IPS-18c (cell line): ENCODE results near the gene WWC2.

Source experiments
- H3K4me3 ChIP-seq: 2 replicates; pipeline ENCODE4 v1.7.0; 2013; ENCODE audit warnings: low read depth, mild to moderate bottlenecking, low read length, moderate library complexity; ENCODE audit not compliant: insufficient read depth
- H3K9me3 ChIP-seq: one replicate; pipeline ENCODE4 v1.6.1; 2013; ENCODE audit warnings: mild to moderate bottlenecking, low read length, moderate library complexity; ENCODE audit not compliant: control insufficient read depth, insufficient read depth

WWC2 gene

GRCh38 chr4:183202523-183202922 is 103.5 kb downstream of the WWC2 start:
- no peaks in the 10 kb centered on the region for H3K9me3 ChIP-seq
- H3K4me3 ChIP-seq = no peak overlapping the region

GRCh38 chr4:183204793-183205192 is 105.7 kb downstream of the WWC2 start:
- H3K9me3 ChIP-seq = no peaks in the 10 kb centered on the region
- H3K4me3 ChIP-seq = no peak overlapping the region

GRCh38 chr4:183205193-183205592 is 106.1 kb downstream of the WWC2 start:
- Histone ChIP-seq H3K4me3 (no peak overlapping the region), H3K9me3 (no peaks in the 10 kb centered on the region)

GRCh38 chr4:183205709-183206108 is 106.7 kb downstream of the WWC2 start:
- Histone ChIP-seq H3K4me3 (no peak overlapping the region), H3K9me3 (no peaks in the 10 kb centered on the region)

GRCh38 chr4:183211533-183211932 is 112.5 kb downstream of the WWC2 start:
- H3K4me3 ChIP-seq = no peak overlapping the region
- H3K9me3 ChIP-seq = no peaks in the 10 kb centered on the region

- Histone ChIP-seq H3K9me3 (no peaks in the 10 kb centered on the region), H3K4me3 (no peak overlapping the region)
These were observed 114.9 kb downstream of the WWC2 start for GRCh38 chr4:183213996-183214395.

GRCh38 chr4:183214912-183215488 is 115.9 kb downstream of the WWC2 start:
- H3K4me3 ChIP-seq = no peak overlapping the region
- H3K9me3 ChIP-seq = no peaks in the 10 kb centered on the region

- Histone ChIP-seq H3K4me3 (no peak overlapping the region), H3K9me3 (no peaks in the 10 kb centered on the region)
These were observed 121.2 kb downstream of the WWC2 start for GRCh38 chr4:183220236-183220635.

- H3K4me3 ChIP-seq = no peak overlapping the region
- no peaks in the 10 kb centered on the region for H3K9me3 ChIP-seq
These were observed 124.0 kb downstream of the WWC2 start for GRCh38 chr4:183223053-183223452.

- Histone ChIP-seq H3K9me3 (no peaks in the 10 kb centered on the region), H3K4me3 (no peak overlapping the region)
These were observed 130.3 kb downstream of the WWC2 start for GRCh38 chr4:183229397-183229796.

GRCh38 chr4:183240581-183241321 is 141.7 kb downstream of the WWC2 start:
- no peaks in the 10 kb centered on the region for H3K9me3 ChIP-seq
- no peak overlapping the region for H3K4me3 ChIP-seq

GRCh38 chr4:183241322-183241640 is 142.2 kb downstream of the WWC2 start:
- Histone ChIP-seq H3K4me3 (no peak overlapping the region), H3K9me3 (no peaks in the 10 kb centered on the region)

GRCh38 chr4:183241721-183242151 is 142.7 kb downstream of the WWC2 start:
- no peaks in the 10 kb centered on the region for H3K9me3 ChIP-seq
- no peak overlapping the region for H3K4me3 ChIP-seq

- Histone ChIP-seq H3K4me3 (no peak overlapping the region), H3K9me3 (no peaks in the 10 kb centered on the region)
These were observed 143.2 kb downstream of the WWC2 start for GRCh38 chr4:183242291-183242690.

GRCh38 chr4:183244019-183244418 is 145.0 kb downstream of the WWC2 start:
- Histone ChIP-seq H3K9me3 (no peaks in the 10 kb centered on the region), H3K4me3 (no peak overlapping the region)

GRCh38 chr4:183244506-183244905 is 145.4 kb downstream of the WWC2 start:
- H3K9me3 ChIP-seq = no peaks in the 10 kb centered on the region
- H3K4me3 ChIP-seq = no peak overlapping the region

GRCh38 chr4:183248201-183248600 is 149.1 kb downstream of the WWC2 start:
- no peak overlapping the region for H3K4me3 ChIP-seq
- H3K9me3 ChIP-seq = no peaks in the 10 kb centered on the region

- Histone ChIP-seq H3K9me3 (no peaks in the 10 kb centered on the region), H3K4me3 (no peak overlapping the region)
These were observed 150.8 kb downstream of the WWC2 start for GRCh38 chr4:183249854-183250253.

GRCh38 chr4:183250831-183251230 is 151.8 kb downstream of the WWC2 start:
- no peaks in the 10 kb centered on the region for H3K9me3 ChIP-seq
- no peak overlapping the region for H3K4me3 ChIP-seq
